Caco-2 (cell line): ENCODE measurements around the gene AARS2. TPM values are rescaled to one million over a fixed set of nuclear protein-coding genes. Genes with fewer than 3 reads are reported as not detected.
A peak's percentile ranks its signal among the peaks of the same experiment; 100 is the strongest.

Source experiments
- BruUV-seq: library from RNA; stranded (reverse); fragments of 400-500 nt; replicated peaks from 2 replicates; lab custom pipeline; 2021; lab: Mats Ljungman, UMichigan
- CTCF ChIA-PET: fragments of 300-600 bp; sonication (Branson Sonifier 250); formaldehyde crosslinking; loops from one replicate; lab custom pipeline; 2022; ENCODE audit warnings: antibody characterized with exemption; lab: Charles Lee
- POLR2A ChIA-PET: fragments of 300-600 bp; sonication (Branson Sonifier 250); formaldehyde crosslinking; loops from one replicate; lab custom pipeline; 2022; ENCODE audit warnings: antibody characterized with exemption; lab: Charles Lee
- DNase-seq, 2 experiments: peaks; one replicate each; pipeline versions ENCODE4 v3.0.0 to v3.0.0-alpha.2; 2020 to 2022
- H3K27me3 ChIP-seq: replicated peaks from 2 replicates; pipeline ENCODE4 v1.6.0; 2011; ENCODE audit warnings: low read length; ENCODE audit not compliant: control insufficient read depth, insufficient read depth
- H3K36me3 ChIP-seq: 2 replicates; pipeline ENCODE4 v1.5.1; 2011; ENCODE audit warnings: low read length; ENCODE audit not compliant: control insufficient read depth, insufficient read depth
- H3K4me1 ChIP-seq: fragments of 250-450 bp; sonication (Bioruptor Pico); 2 replicates; pipeline ENCODE4 v1.5.1; 2020; ENCODE audit warnings: mild to moderate bottlenecking
- H3K4me3 ChIP-seq: 2 replicates; pipeline ENCODE4 v1.5.1; 2011; ENCODE audit warnings: low read depth, mild to moderate bottlenecking, control low read depth, low read length
- H3K9me3 ChIP-seq: fragments of 250-450 bp; sonication (Bioruptor Pico); 2 replicates; pipeline ENCODE4 v1.5.1; 2020; ENCODE audit warnings: mild to moderate bottlenecking, moderate library complexity
- H3K27ac Mint-ChIP-seq: one replicate; pipeline ENCODE4 v1.8.0; 2022; ENCODE audit warnings: mixed read lengths; ENCODE audit not compliant: unreplicated experiment
- H3K27me3 Mint-ChIP-seq: one replicate; pipeline ENCODE4 v1.8.0; 2022; ENCODE audit warnings: mixed read lengths; ENCODE audit not compliant: insufficient read depth, unreplicated experiment
- H3K36me3 Mint-ChIP-seq: one replicate; pipeline ENCODE4 v1.8.0; 2022; ENCODE audit warnings: mild to moderate bottlenecking, mixed read lengths; ENCODE audit not compliant: insufficient read depth, unreplicated experiment
- H3K4me1 Mint-ChIP-seq: one replicate; pipeline ENCODE4 v1.8.0; 2022; ENCODE audit warnings: low read depth, mixed read lengths; ENCODE audit not compliant: unreplicated experiment
- H3K4me3 Mint-ChIP-seq: one replicate; pipeline ENCODE4 v1.8.0; 2022; ENCODE audit warnings: mild to moderate bottlenecking, moderate library complexity, mixed read lengths; ENCODE audit not compliant: unreplicated experiment
- H3K9me3 Mint-ChIP-seq: one replicate; pipeline ENCODE4 v1.8.0; 2022; ENCODE audit warnings: mixed read lengths; ENCODE audit not compliant: unreplicated experiment
- intact Hi-C: fragments of 100-400 bp; cut with micrococcal nuclease; formaldehyde crosslinking; loops from one replicate; pipeline ENCODE4 v1.10.0; 2022; ENCODE audit not compliant: unreplicated experiment
- total RNA-seq: library from RNA; stranded (reverse); gene quantifications from 2 replicates; pipeline ENCODE4 v1.2.3, GENCODE V29; 2022
- TF ChIP-seq, protein P1 (sequence below), 2 experiments: fragments of 200-600 bp in 1 of 2; IDR thresholded peaks; 1 replicate in 1 of 2; 2 replicates in 1 of 2; pipeline versions ENCODE4 v1.5.1 to v1.8.0; 2011 to 2022; ENCODE audit warnings: antibody characterized with exemption in 1 of 2, control low read depth in 1 of 2, inconsistent platforms in 1 of 2, low read depth in 1 of 2, low read length in 1 of 2, mild to moderate bottlenecking in 1 of 2, moderate library complexity in 1 of 2; ENCODE audit not compliant: insufficient read depth in 1 of 2, severe bottlenecking in 1 of 2, unreplicated experiment in 1 of 2

Gene AARS2
- total RNA-seq, 1 experiment from 2014 or later = 20.5 TPM

DNA sequence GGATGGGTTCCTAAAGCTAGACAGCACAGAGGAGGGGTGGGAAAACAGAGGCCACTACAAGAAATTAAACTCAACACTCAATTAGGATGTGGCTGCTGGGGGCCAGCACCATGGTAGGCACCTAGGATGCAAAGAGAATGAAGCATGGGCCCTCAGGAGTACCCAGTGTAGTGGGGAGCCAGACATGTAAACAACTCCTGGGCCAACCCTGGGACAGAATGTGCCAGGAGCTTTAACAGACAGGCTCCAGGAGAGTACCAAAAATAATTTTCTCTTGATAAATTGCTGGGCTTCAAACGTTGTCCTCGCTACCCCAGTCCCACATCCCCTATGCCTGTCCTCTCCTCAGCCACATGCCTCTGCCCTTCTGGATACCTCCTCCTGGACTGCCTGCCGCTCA is 41.2 kb downstream of the AARS2 start:
- TF ChIP-seq, protein P1, sequence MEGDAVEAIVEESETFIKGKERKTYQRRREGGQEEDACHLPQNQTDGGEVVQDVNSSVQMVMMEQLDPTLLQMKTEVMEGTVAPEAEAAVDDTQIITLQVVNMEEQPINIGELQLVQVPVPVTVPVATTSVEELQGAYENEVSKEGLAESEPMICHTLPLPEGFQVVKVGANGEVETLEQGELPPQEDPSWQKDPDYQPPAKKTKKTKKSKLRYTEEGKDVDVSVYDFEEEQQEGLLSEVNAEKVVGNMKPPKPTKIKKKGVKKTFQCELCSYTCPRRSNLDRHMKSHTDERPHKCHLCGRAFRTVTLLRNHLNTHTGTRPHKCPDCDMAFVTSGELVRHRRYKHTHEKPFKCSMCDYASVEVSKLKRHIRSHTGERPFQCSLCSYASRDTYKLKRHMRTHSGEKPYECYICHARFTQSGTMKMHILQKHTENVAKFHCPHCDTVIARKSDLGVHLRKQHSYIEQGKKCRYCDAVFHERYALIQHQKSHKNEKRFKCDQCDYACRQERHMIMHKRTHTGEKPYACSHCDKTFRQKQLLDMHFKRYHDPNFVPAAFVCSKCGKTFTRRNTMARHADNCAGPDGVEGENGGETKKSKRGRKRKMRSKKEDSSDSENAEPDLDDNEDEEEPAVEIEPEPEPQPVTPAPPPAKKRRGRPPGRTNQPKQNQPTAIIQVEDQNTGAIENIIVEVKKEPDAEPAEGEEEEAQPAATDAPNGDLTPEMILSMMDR (IDR thresholded peaks at IDR 0.05; ENCODE audit: insufficient read depth in 1 of 2, low read depth in 1 of 2, low read length in 1 of 2, severe bottlenecking in 1 of 2, unreplicated experiment in 1 of 2) = no peak
- H3K36me3 Mint-ChIP-seq = no peaks in the 10 kb centered on the region
- no TSS peak for BruUV-seq
- no peaks in the 10 kb centered on the region for H3K9me3 ChIP-seq
- peak overlapping the region; percentile 13 for H3K4me3 Mint-ChIP-seq
- POLR2A ChIA-PET = no interaction called here
- CTCF ChIA-PET = interaction anchor here (0.7 kb wide), 1 partner anchor 1164 kb away, joined by 4 read pairs; no protein-coding TSS in a partner anchor
- H3K4me1 ChIP-seq = peaks cover 6% of the 10 kb centered on the region; the same call in 1 of the 2 replicates
- peaks cover 18% of the 10 kb centered on the region for H3K27me3 Mint-ChIP-seq
- H3K27me3 ChIP-seq = peaks cover 6% of the 10 kb centered on the region
- H3K27ac Mint-ChIP-seq = no peak overlapping the region
- H3K36me3 ChIP-seq = no peaks in the 10 kb centered on the region
- H3K9me3 Mint-ChIP-seq = no peaks in the 10 kb centered on the region
- DNase-seq = no peak
- H3K4me3 ChIP-seq = no peak overlapping the region
- intact Hi-C loops = no loop called here
- H3K4me1 Mint-ChIP-seq = no peaks in the 10 kb centered on the region

DNA sequence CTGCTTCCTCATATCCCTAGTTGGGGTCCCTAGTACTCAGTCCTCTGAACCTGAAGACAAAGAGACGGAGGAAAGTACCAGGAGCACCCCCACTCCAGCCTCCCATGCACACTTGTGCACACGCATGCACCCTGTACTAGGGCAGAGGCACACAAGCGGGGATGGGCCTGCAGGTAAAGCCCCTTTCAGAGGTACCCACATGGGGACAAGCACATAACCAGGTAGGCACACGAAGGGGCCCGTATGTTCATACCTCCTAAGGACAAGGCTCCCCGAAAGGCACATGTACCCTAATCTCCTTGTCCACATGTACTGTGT is 41.8 kb downstream of the AARS2 start:
- no peaks in the 10 kb centered on the region for H3K9me3 Mint-ChIP-seq
- Histone ChIP-seq H3K27me3 (peaks cover 6% of the 10 kb centered on the region), H3K4me3 (no peak overlapping the region), H3K4me1 (peaks cover 6% of the 10 kb centered on the region; the same call in 1 of the 2 replicates), H3K36me3 (no peaks in the 10 kb centered on the region), H3K9me3 (no peaks in the 10 kb centered on the region)
- peaks cover 18% of the 10 kb centered on the region for H3K27me3 Mint-ChIP-seq
- DNase-seq = no peak
- intact Hi-C loops = no loop called here
- POLR2A ChIA-PET = no interaction called here
- no peaks in the 10 kb centered on the region for H3K4me1 Mint-ChIP-seq
- TF ChIP-seq, protein P1 (IDR thresholded peaks at IDR 0.05; ENCODE audit: insufficient read depth in 1 of 2, low read depth in 1 of 2, low read length in 1 of 2, severe bottlenecking in 1 of 2, unreplicated experiment in 1 of 2) = no peak
- no TSS peak for BruUV-seq
- peak overlapping the region; percentile 13 for H3K4me3 Mint-ChIP-seq
- CTCF ChIA-PET = interaction anchor here (0.7 to 1.2 kb wide), 2 partner anchors 41 to 1164 kb away, joined by 4 read pairs; no protein-coding TSS in a partner anchor
- H3K36me3 Mint-ChIP-seq = no peaks in the 10 kb centered on the region
- H3K27ac Mint-ChIP-seq = no peak overlapping the region

DNA sequence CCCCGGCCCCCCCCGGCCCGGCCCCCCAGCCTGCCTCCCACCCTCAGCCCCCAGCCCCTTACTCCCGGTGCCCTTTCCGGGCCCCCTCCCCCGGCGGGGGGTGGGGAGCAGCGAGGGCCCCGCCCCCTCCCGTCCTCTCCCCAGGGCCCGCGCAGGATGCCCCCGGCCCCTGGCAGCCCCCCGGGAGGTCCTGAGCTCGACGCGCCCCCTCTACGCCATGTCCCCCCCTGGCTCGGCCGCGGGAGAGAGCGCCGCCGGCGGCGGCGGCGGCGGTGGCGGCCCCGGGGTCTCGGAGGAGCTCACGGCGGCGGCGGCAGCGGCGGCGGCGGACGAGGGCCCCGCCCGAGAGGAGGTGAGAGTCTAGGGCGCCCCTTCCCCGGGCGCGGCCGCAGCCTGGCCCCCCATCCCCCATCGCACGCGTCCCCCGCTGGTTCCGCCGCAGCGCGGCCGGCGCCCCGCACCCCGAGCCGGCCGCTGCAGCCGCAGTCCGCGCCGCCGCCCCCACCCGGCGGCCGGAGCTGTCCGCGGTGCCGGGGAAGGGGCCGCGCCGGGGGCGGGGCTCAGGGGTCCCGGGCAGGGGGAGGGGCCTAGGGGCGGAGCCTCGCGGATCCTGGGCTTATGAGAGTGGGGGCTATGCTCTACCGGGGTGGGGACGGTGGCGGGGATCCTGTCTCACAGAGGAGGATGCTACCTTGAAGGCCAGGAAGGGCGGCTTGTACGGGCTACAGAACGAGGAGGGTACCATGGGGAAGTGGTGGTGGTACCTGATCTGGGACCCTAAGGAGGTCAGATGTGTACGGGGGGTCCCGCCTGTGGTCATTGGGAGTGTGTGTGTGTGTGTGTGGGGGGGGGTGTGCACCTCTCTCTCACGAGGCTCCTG is 42.4 kb downstream of the AARS2 start:
- no TSS peak for BruUV-seq
- TF ChIP-seq, protein P1 (IDR thresholded peaks at IDR 0.05; ENCODE audit: insufficient read depth in 1 of 2, low read depth in 1 of 2, low read length in 1 of 2, severe bottlenecking in 1 of 2, unreplicated experiment in 1 of 2) = no peak
- Mint-ChIP-seq H3K4me1 (no peaks in the 10 kb centered on the region), H3K27me3 (peaks cover 18% of the 10 kb centered on the region), H3K36me3 (peaks cover 2% of the 10 kb centered on the region), H3K9me3 (no peaks in the 10 kb centered on the region), H3K4me3 (peak overlapping the region; percentile 71), H3K27ac (no peak overlapping the region)
- no peaks in the 10 kb centered on the region for H3K9me3 ChIP-seq
- ChIA-PET POLR2A (interaction anchor here (0.6 kb wide), 1 partner anchor 51 kb away, joined by 3 read pairs; no protein-coding TSS in a partner anchor), CTCF (interaction anchor here (1.0 to 3.2 kb wide), 4 partner anchors 15 to 65 kb away, joined by 3 to 18 read pairs (median 4); partner anchors contain the start of genes AARS2 and SLC35B2)
- peak in 1 of 2 experiments; percentile 47 for DNase-seq
- no peaks in the 10 kb centered on the region for H3K36me3 ChIP-seq
- intact Hi-C loops = no loop called here
- H3K4me3 ChIP-seq = peak overlapping the region; percentile 41
- H3K4me1 ChIP-seq = peaks cover 6% of the 10 kb centered on the region; the same call in 1 of the 2 replicates
- peaks cover 6% of the 10 kb centered on the region for H3K27me3 ChIP-seq
